ENCODE results near the gene HMGCLL1. TPM values are rescaled to one million over a fixed set of nuclear protein-coding genes. Genes with fewer than 3 reads are reported as not detected.

The HMGCLL1 gene
- total and polyA plus RNA-seq, 4 donors, result 0.24 to 0.93 (median 0.66) TPM

- TF ChIP-seq REST (IDR thresholded peaks at IDR 0.05) (no peak), FOXA1 (IDR thresholded peaks at IDR 0.05) (no peak), ZBTB33 (IDR thresholded peaks at IDR 0.05) (no peak)
Observed at GRCh38 chr6:55494411-55494810, 84.6 kb downstream of the HMGCLL1 start (continued).

- H3K36me3 ChIP-seq (ENCODE audit: control insufficient read depth in 4 of 4, insufficient read depth in 3 of 4, low read depth in 1 of 4, low read length in 3 of 4), result no peaks in the 10 kb centered on the region
- WGBS, result 84% methylated on average over 4 of the region's 4 CpGs
- H3K27me3 ChIP-seq (ENCODE audit: control insufficient read depth in 4 of 4, insufficient read depth in 4 of 4, low read length in 3 of 4), result no peaks in the 10 kb centered on the region
- peaks cover 0 to 1% (median 0%) of the 10 kb centered on the region in 4 donors for H3K9me3 ChIP-seq (ENCODE audit: control insufficient read depth in 4 of 4, low read length in 3 of 4)
- no peak overlapping the region for H3K4me3 ChIP-seq (ENCODE audit: low read depth in 1 of 3, low read length in 3 of 3)
- H3K9ac ChIP-seq (ENCODE audit: low read depth in 1 of 2, low read length in 2 of 2), result no peak overlapping the region
- no peak for TF ChIP-seq NR2F2 (IDR thresholded peaks at IDR 0.05)
- TF ChIP-seq EGR1 (IDR thresholded peaks at IDR 0.05; ENCODE audit: low read depth in 2 of 2), result no peak
- no peak for TF ChIP-seq RAD21 (IDR thresholded peaks at IDR 0.05)
- no peaks in the 10 kb centered on the region for H3K4me1 ChIP-seq (ENCODE audit: control insufficient read depth in 4 of 4, insufficient read depth in 4 of 4, low read length in 3 of 4)
- no peak for DNase-seq (ENCODE audit: low spot score)
- no peak overlapping the region for H3K27ac ChIP-seq (ENCODE audit: low read depth in 1 of 2, low read length in 2 of 2)
Observed at GRCh38 chr6:55492259-55492658, 86.7 kb downstream of the HMGCLL1 start.

GRCh38 chr6:55490871-55491270, 88.1 kb downstream of the HMGCLL1 start:
- TF ChIP-seq YY1 (IDR thresholded peaks at IDR 0.05) (no peak), ATF3 (IDR thresholded peaks at IDR 0.05) (no peak), FOXA1 (IDR thresholded peaks at IDR 0.05) (no peak), FOXA2 (IDR thresholded peaks at IDR 0.05) (no peak)
- peaks cover 0 to 1% (median 0%) of the 10 kb centered on the region in 4 donors for H3K9me3 ChIP-seq (ENCODE audit: control insufficient read depth in 4 of 4, low read length in 3 of 4)
- H3K27ac ChIP-seq (ENCODE audit: low read depth in 1 of 2, low read length in 2 of 2), result no peak overlapping the region
- no peak overlapping the region for H3K4me3 ChIP-seq (ENCODE audit: low read depth in 1 of 3, low read length in 3 of 3)
- H3K36me3 ChIP-seq (ENCODE audit: control insufficient read depth in 4 of 4, insufficient read depth in 3 of 4, low read depth in 1 of 4, low read length in 3 of 4), result no peaks in the 10 kb centered on the region
- H3K4me1 ChIP-seq (ENCODE audit: control insufficient read depth in 4 of 4, insufficient read depth in 4 of 4, low read length in 3 of 4), result no peaks in the 10 kb centered on the region
- no peak overlapping the region for H3K9ac ChIP-seq (ENCODE audit: low read depth in 1 of 2, low read length in 2 of 2)
- H3K27me3 ChIP-seq (ENCODE audit: control insufficient read depth in 4 of 4, insufficient read depth in 4 of 4, low read length in 3 of 4), result no peaks in the 10 kb centered on the region
- DNase-seq (ENCODE audit: low spot score), result no peak

- no peak overlapping the region for H3K27ac ChIP-seq (ENCODE audit: low read depth in 1 of 2, low read length in 2 of 2)
- H3K9ac ChIP-seq (ENCODE audit: low read depth in 1 of 2, low read length in 2 of 2), result no peak overlapping the region
- H3K36me3 ChIP-seq (ENCODE audit: control insufficient read depth in 4 of 4, insufficient read depth in 3 of 4, low read depth in 1 of 4, low read length in 3 of 4), result no peaks in the 10 kb centered on the region
- no peaks in the 10 kb centered on the region for H3K27me3 ChIP-seq (ENCODE audit: control insufficient read depth in 4 of 4, insufficient read depth in 4 of 4, low read length in 3 of 4)
- no peaks in the 10 kb centered on the region for H3K4me1 ChIP-seq (ENCODE audit: control insufficient read depth in 4 of 4, insufficient read depth in 4 of 4, low read length in 3 of 4)
- no peak for DNase-seq (ENCODE audit: low spot score)
- WGBS, result 66% methylated on average over 3 of the region's 3 CpGs
- no peak overlapping the region for H3K4me3 ChIP-seq (ENCODE audit: low read depth in 1 of 3, low read length in 3 of 3)
- H3K9me3 ChIP-seq (ENCODE audit: control insufficient read depth in 4 of 4, low read length in 3 of 4), result no peaks in the 10 kb centered on the region
- TF ChIP-seq FOXA1 (IDR thresholded peaks at IDR 0.05) (no peak), SP1 (IDR thresholded peaks at IDR 0.05) (no peak), TAF1 (conservative IDR thresholded peaks at IDR 0.05) (no peak), ATF3 (IDR thresholded peaks at IDR 0.05) (no peak), RAD21 (IDR thresholded peaks at IDR 0.05) (no peak), MAX (IDR thresholded peaks at IDR 0.05) (no peak), NR2F2 (IDR thresholded peaks at IDR 0.05) (no peak), YY1 (IDR thresholded peaks at IDR 0.05) (no peak), JUND (IDR thresholded peaks at IDR 0.05) (no peak), HNF4A (conservative IDR thresholded peaks at IDR 0.05) (no peak), CTCF (IDR thresholded peaks at IDR 0.05; ENCODE audit: low read depth, low read length, missing input control) (no peak)
Observed at GRCh38 chr6:55474382-55474781, 104.6 kb downstream of the HMGCLL1 start.
